PC-9 (cell line): ENCODE results near the gene ZGRF1. TPM values are rescaled to one million over a fixed set of nuclear protein-coding genes. Genes with fewer than 3 reads are reported as not detected.

Experiments used
- BruUV-seq: library from RNA; stranded (reverse); fragments of 400-500 nt; replicated peaks from 2 replicates; lab custom pipeline; 2021; lab: Mats Ljungman, UMichigan
- CTCF ChIA-PET: fragments of 300-600 bp; sonication (Branson Sonifier 250); formaldehyde crosslinking; loops from one replicate; lab custom pipeline; 2022; ENCODE audit warnings: antibody characterized with exemption; lab: Charles Lee
- POLR2A ChIA-PET: fragments of 300-600 bp; sonication (Branson Sonifier 250); formaldehyde crosslinking; loops from one replicate; lab custom pipeline; 2022; ENCODE audit warnings: antibody characterized with exemption; ENCODE audit not compliant: unreplicated experiment; lab: Charles Lee
- DNase-seq, 2 experiments: peaks; one replicate each; pipeline versions ENCODE4 v3.0.0 to v3.0.0-alpha.2; 2015 to 2022; ENCODE audit warnings: mixed read lengths in 1 of 2
- H2AFZ ChIP-seq: fragments of 200-600 bp; sonication (generic); 2 replicates; pipeline ENCODE4 v1.8.1; 2017; ENCODE audit warnings: antibody characterized with exemption
- H3F3A ChIP-seq: fragments of 200-600 bp; sonication (generic); 2 replicates; pipeline ENCODE4 v1.8.1; 2017; ENCODE audit warnings: antibody characterized with exemption, mild to moderate bottlenecking, low read depth; ENCODE audit not compliant: insufficient read depth
- H3K27ac ChIP-seq: fragments of 200-600 bp; sonication (generic); 2 replicates; pipeline ENCODE4 v1.6.1; 2016; ENCODE audit warnings: mixed run types
- H3K27me3 ChIP-seq: fragments of 200-600 bp; sonication (generic); 2 replicates; pipeline ENCODE4 v1.6.1; 2016; ENCODE audit warnings: low read depth, mixed run types; ENCODE audit not compliant: insufficient read depth
- H3K36me3 ChIP-seq: fragments of 200-600 bp; sonication (generic); 2 replicates; pipeline ENCODE4 v1.6.1; 2016; ENCODE audit warnings: low read depth, mixed run types
- H3K4me1 ChIP-seq: fragments of 200-600 bp; sonication (generic); replicated peaks from 2 replicates; pipeline ENCODE4 v1.6.1; 2016; ENCODE audit warnings: mixed run types; ENCODE audit not compliant: insufficient read depth
- H3K4me2 ChIP-seq: fragments of 200-600 bp; sonication (generic); 2 replicates; pipeline ENCODE4 v1.6.1; 2017; ENCODE audit warnings: mixed run types
- H3K4me3 ChIP-seq: fragments of 200-600 bp; sonication (generic); 2 replicates; pipeline ENCODE4 v1.6.1; 2016; ENCODE audit warnings: mixed run types
- H3K79me2 ChIP-seq: fragments of 200-600 bp; sonication (generic); 2 replicates; pipeline ENCODE4 v1.6.1; 2017; ENCODE audit warnings: low read depth, mixed run types
- H3K9me2 ChIP-seq: fragments of 200-600 bp; sonication (generic); 2 replicates; pipeline ENCODE4 v1.8.1; 2017; ENCODE audit warnings: mild to moderate bottlenecking; ENCODE audit not compliant: insufficient read depth
- H3K9me3 ChIP-seq: fragments of 200-600 bp; sonication (generic); 2 replicates; pipeline ENCODE4 v1.8.1; 2016; ENCODE audit warnings: low read depth; ENCODE audit not compliant: insufficient read depth
- H4K20me1 ChIP-seq: fragments of 200-600 bp; sonication (generic); 2 replicates; pipeline ENCODE4 v1.8.1; 2017; ENCODE audit not compliant: insufficient read depth
- EZH2 ChIP-seq: fragments of 200-600 bp; sonication (generic); IDR thresholded peaks from 2 replicates; pipeline ENCODE4 v1.8.0; 2017; ENCODE audit warnings: antibody characterized with exemption, low read depth
- intact Hi-C: fragments of 100-400 bp; cut with micrococcal nuclease; formaldehyde crosslinking; loops from one replicate; pipeline ENCODE4 v1.10.0; 2022; ENCODE audit not compliant: unreplicated experiment
- total RNA-seq: library from RNA; stranded (reverse); gene quantifications from 2 replicates; pipeline ENCODE4 v1.2.3, GENCODE V29; 2021
- TF ChIP-seq, protein P1 (sequence below): fragments of 200-600 bp; sonication (generic); conservative IDR thresholded peaks from 2 replicates; pipeline ENCODE4 v1.6.1; 2017; ENCODE audit warnings: mixed run types, antibody characterized with exemption, mild to moderate bottlenecking, moderate library complexity

ZGRF1 gene
- total RNA-seq, 1 experiment from 2014 or later: 17.3 TPM

DNA sequence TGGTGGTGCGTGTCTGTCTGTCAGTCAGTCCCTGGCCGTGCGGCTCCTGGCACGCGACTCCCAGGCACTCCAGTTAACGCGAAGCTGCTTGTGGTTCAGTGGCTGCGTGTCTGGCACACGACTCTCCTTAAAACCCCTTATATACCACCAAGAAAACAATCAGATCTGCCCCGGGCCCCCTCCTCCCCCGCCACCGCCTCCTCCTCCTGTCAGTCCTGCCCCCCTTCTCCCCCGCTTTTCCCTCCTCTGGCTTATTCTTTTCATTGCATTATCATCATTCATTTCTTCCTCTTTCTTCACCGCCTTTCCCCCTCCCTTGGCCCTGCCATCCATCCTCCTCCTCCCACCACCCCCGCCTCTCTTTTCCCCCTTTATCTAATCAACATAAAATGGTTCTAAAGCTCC, 120.6 kb downstream of the ZGRF1 start, which contains the start of gene NEUROG2:
NEUROG2 (minus strand) TSS at position 115 of the 405 bp plus-strand sequence. CDS start 705 bp downstream, outside the sequence.
- Histone ChIP-seq H3F3A (no peaks in the 10 kb centered on the region), H3K4me1 (no peaks in the 10 kb centered on the region), H3K79me2 (no peaks in the 10 kb centered on the region), H3K9me3 (no peaks in the 10 kb centered on the region), H3K4me3 (peak within 1 kb of the TSS; percentile 85), H3K9me2 (no peaks in the 10 kb centered on the region), H3K4me2 (peak within 1 kb of the TSS; percentile 96), H3K27me3 (peaks cover 48% of the 10 kb centered on the region; the same call in 1 of the 2 replicates), H3K27ac (no peak within 1 kb of the TSS), H3K36me3 (no peaks in the 10 kb centered on the region), H2AFZ (peak within 1 kb of the TSS; percentile 90), H4K20me1 (no peaks in the 10 kb centered on the region)
- BruUV-seq: no TSS peak
- intact Hi-C loops: no loop called here
- ChIA-PET CTCF (interaction anchor here (0.6 to 0.8 kb wide), 3 partner anchors 69 to 1179 kb away, joined by 3 to 9 read pairs (median 4); no protein-coding TSS in a partner anchor), POLR2A (no interaction called here)
- no peak for DNase-seq
- TF ChIP-seq EZH2: no peak
- TF ChIP-seq, protein P1, sequence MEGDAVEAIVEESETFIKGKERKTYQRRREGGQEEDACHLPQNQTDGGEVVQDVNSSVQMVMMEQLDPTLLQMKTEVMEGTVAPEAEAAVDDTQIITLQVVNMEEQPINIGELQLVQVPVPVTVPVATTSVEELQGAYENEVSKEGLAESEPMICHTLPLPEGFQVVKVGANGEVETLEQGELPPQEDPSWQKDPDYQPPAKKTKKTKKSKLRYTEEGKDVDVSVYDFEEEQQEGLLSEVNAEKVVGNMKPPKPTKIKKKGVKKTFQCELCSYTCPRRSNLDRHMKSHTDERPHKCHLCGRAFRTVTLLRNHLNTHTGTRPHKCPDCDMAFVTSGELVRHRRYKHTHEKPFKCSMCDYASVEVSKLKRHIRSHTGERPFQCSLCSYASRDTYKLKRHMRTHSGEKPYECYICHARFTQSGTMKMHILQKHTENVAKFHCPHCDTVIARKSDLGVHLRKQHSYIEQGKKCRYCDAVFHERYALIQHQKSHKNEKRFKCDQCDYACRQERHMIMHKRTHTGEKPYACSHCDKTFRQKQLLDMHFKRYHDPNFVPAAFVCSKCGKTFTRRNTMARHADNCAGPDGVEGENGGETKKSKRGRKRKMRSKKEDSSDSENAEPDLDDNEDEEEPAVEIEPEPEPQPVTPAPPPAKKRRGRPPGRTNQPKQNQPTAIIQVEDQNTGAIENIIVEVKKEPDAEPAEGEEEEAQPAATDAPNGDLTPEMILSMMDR: no peak

DNA sequence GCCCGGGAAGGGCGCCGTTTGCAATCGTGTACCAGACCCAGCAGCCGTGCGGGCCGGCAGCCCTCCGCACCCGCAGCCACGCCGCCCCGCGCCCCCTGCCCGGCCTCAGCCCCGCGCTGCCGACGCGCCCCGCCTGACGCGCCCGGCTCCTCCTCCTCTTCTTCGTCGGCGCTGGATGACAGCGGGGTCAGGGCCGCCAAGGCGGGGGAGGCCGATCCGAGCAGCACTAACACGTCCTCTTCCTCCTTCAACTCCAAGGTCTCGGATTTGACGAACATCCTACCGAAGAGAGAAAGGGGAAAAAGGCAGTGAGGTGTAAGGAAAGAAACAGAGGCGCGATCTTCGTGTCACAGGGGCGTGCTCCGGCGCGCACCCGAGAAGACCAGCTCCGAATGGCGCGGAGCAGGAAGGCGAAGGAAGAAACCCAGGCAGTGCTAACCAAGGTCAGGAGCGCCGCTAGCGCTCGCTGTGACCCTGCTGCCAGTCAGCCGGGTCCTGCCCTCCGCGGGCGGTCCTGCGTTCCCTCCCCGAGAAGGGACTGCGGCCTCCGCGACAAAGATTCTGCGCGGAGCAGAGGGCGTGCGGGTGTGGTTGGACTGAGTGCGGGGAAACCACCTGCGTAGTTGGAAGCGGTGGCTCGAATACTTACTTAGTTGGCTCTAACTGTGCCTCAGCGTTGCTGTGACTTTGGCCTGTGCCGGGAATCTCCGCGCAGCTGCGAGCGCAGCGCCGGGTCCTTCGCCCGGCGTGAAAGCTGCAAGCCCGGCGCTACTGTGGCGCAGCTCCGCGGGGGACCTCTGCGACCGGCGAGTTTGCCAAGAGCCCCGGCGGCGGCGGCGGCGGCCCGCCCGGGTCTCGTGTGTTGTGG, 121.3 kb downstream of the ZGRF1 start:
- no peaks in the 10 kb centered on the region for H3F3A ChIP-seq
- no TSS peak for BruUV-seq
- peak overlapping the region; percentile 90 for H2AFZ ChIP-seq
- intact Hi-C loops: no loop called here
- H3K4me1 ChIP-seq: no peaks in the 10 kb centered on the region
- DNase-seq: peak in 1 of 2 experiments; percentile 35
- H3K9me2 ChIP-seq: no peaks in the 10 kb centered on the region
- no peaks in the 10 kb centered on the region for H3K79me2 ChIP-seq
- H4K20me1 ChIP-seq: no peaks in the 10 kb centered on the region
- H3K36me3 ChIP-seq: no peaks in the 10 kb centered on the region
- peaks cover 48% of the 10 kb centered on the region; the same call in 1 of the 2 replicates for H3K27me3 ChIP-seq
- H3K9me3 ChIP-seq: no peaks in the 10 kb centered on the region
- POLR2A ChIA-PET: no interaction called here
- CTCF ChIA-PET: no interaction called here
- H3K27ac ChIP-seq: no peak overlapping the region
- peak overlapping the region; percentile 85 for H3K4me3 ChIP-seq
- peak overlapping the region; percentile 96 for H3K4me2 ChIP-seq
- TF ChIP-seq, protein P1: no peak
- TF ChIP-seq EZH2: peak; percentile 68

DNA sequence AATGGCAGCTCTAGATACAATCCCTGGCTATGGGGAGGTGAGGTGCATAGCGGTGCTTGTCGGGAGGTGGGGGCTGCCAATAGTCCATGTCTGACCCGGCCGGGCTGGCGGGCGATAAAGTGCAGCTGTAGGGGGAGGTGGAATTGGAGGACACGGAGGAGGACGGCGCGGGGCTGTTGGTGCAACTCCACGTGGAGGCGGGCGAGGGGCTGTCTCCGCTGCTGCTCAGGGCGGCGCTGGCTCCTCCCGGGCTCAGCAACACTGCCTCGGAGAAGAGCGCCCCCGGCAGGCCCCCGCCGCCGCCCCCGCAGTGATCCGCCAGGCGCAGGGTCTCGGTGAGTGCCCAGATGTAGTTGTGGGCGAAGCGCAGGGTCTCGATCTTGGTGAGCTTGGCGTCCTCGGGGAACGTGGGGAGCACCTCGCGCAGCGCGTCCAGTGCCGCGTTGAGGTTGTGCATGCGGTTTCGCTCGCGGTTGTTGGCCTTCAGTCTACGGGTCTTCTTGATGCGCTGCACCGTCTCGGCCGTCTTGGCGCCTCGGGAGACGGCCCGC, 122.0 kb downstream of the ZGRF1 start:
- Histone ChIP-seq H3K4me3 (peak overlapping the region; percentile 85; the same call in 1 of the 2 replicates), H3K4me1 (no peaks in the 10 kb centered on the region), H3K79me2 (no peaks in the 10 kb centered on the region), H3K9me2 (no peaks in the 10 kb centered on the region), H3K36me3 (no peaks in the 10 kb centered on the region), H3K27ac (no peak overlapping the region), H3K4me2 (peak overlapping the region; percentile 96), H3K9me3 (no peaks in the 10 kb centered on the region), H3F3A (no peaks in the 10 kb centered on the region), H4K20me1 (no peaks in the 10 kb centered on the region), H3K27me3 (peaks cover 48% of the 10 kb centered on the region; the same call in 1 of the 2 replicates), H2AFZ (peak overlapping the region; percentile 90; the same call in 1 of the 2 replicates)
- no peak for TF ChIP-seq EZH2
- BruUV-seq: no TSS peak
- ChIA-PET POLR2A (no interaction called here), CTCF (no interaction called here)
- DNase-seq: no peak
- intact Hi-C loops: no loop called here
